Loucy (cell line): ENCODE results near the gene CDKL4.
A peak's percentile ranks its signal among the peaks of the same experiment; 100 is the strongest.

Source experiments
- H2AFZ ChIP-seq: fragments of 200-600 bp; sonication (generic); 2 replicates; pipeline ENCODE4 v1.6.0; 2016; ENCODE audit warnings: antibody characterized with exemption, mild to moderate bottlenecking, low read length, moderate library complexity
- H3F3A ChIP-seq: fragments of 200-600 bp; 2 replicates; pipeline ENCODE4 v1.6.0; 2016; ENCODE audit warnings: antibody characterized with exemption, low read depth, mild to moderate bottlenecking
- H3K27me3 ChIP-seq: fragments of 200-600 bp; sonication (generic); 2 replicates; pipeline ENCODE4 v1.6.1; 2014; ENCODE audit warnings: low read length, mild to moderate bottlenecking; ENCODE audit not compliant: insufficient read depth, poor library complexity, severe bottlenecking
- H3K36me3 ChIP-seq: fragments of 200-600 bp; sonication (generic); 2 replicates; pipeline ENCODE4 v1.6.1; 2016; ENCODE audit warnings: low read length; ENCODE audit not compliant: insufficient read depth
- H3K4me1 ChIP-seq: fragments of 200-600 bp; sonication (generic); 2 replicates; pipeline ENCODE4 v1.5.1; 2014; ENCODE audit warnings: low read length, mild to moderate bottlenecking; ENCODE audit not compliant: insufficient read depth, poor library complexity, severe bottlenecking
- H3K4me2 ChIP-seq: fragments of 200-600 bp; sonication (generic); 2 replicates; pipeline ENCODE4 v1.6.0; 2014; ENCODE audit warnings: antibody characterized with exemption, low read length, low read depth, mild to moderate bottlenecking; ENCODE audit not compliant: poor library complexity, severe bottlenecking
- H3K4me3 ChIP-seq: fragments of 200-600 bp; sonication (generic); 2 replicates; pipeline ENCODE4 v1.5.1; 2014; ENCODE audit warnings: low read length, mild to moderate bottlenecking, mixed read lengths; ENCODE audit not compliant: poor library complexity, severe bottlenecking
- H3K79me2 ChIP-seq: fragments of 200-600 bp; sonication (generic); 2 replicates; pipeline ENCODE4 v1.6.1; 2014; ENCODE audit warnings: low read length; ENCODE audit not compliant: insufficient read depth
- H3K9ac ChIP-seq: fragments of 200-600 bp; sonication (generic); 2 replicates; pipeline ENCODE4 v1.6.0; 2014; ENCODE audit warnings: mild to moderate bottlenecking, low read depth, low read length, moderate library complexity; ENCODE audit not compliant: poor library complexity, severe bottlenecking
- H3K9me2 ChIP-seq: fragments of 200-600 bp; sonication (generic); replicated peaks from 2 replicates; pipeline ENCODE4 v1.6.1; 2016; ENCODE audit warnings: low read depth, low read length, mixed read lengths
- H3K9me3 ChIP-seq: fragments of 200-600 bp; sonication (generic); 2 replicates; pipeline ENCODE4 v1.6.1; 2014; ENCODE audit warnings: mild to moderate bottlenecking, antibody characterized with exemption, low read length, low read depth; ENCODE audit not compliant: insufficient read depth
- H4K20me1 ChIP-seq: fragments of 200-600 bp; sonication (generic); 2 replicates; pipeline ENCODE4 v1.6.0; 2014; ENCODE audit warnings: antibody characterized with exemption, low read length, mild to moderate bottlenecking; ENCODE audit not compliant: insufficient read depth, poor library complexity, severe bottlenecking
- EZH2phosphoT487 ChIP-seq: fragments of 200-600 bp; IDR thresholded peaks from 2 replicates; pipeline ENCODE4 v1.6.1; 2018; ENCODE audit warnings: antibody characterized with exemption, mild to moderate bottlenecking, moderate library complexity, borderline replicate concordance
- TF ChIP-seq, protein P1 (sequence below): fragments of 200-600 bp; sonication (generic); conservative IDR thresholded peaks from 2 replicates; pipeline ENCODE4 v1.5.1; 2014; ENCODE audit warnings: mild to moderate bottlenecking, antibody characterized with exemption, low read length

Gene CDKL4

GRCh38 chr2:39152504-39152903, 91.3 kb downstream of the CDKL4 start:
- Histone ChIP-seq H4K20me1 (no peaks in the 10 kb centered on the region), H3K4me1 (no peaks in the 10 kb centered on the region), H3K4me2 (no peak overlapping the region), H2AFZ (no peak overlapping the region), H3F3A (no peaks in the 10 kb centered on the region), H3K9me2 (no peaks in the 10 kb centered on the region), H3K9me3 (no peaks in the 10 kb centered on the region), H3K9ac (no peak overlapping the region), H3K27me3 (no peaks in the 10 kb centered on the region), H3K79me2 (no peaks in the 10 kb centered on the region), H3K4me3 (no peak overlapping the region), H3K36me3 (no peaks in the 10 kb centered on the region)
- no peak for TF ChIP-seq EZH2phosphoT487
- TF ChIP-seq, protein P1, sequence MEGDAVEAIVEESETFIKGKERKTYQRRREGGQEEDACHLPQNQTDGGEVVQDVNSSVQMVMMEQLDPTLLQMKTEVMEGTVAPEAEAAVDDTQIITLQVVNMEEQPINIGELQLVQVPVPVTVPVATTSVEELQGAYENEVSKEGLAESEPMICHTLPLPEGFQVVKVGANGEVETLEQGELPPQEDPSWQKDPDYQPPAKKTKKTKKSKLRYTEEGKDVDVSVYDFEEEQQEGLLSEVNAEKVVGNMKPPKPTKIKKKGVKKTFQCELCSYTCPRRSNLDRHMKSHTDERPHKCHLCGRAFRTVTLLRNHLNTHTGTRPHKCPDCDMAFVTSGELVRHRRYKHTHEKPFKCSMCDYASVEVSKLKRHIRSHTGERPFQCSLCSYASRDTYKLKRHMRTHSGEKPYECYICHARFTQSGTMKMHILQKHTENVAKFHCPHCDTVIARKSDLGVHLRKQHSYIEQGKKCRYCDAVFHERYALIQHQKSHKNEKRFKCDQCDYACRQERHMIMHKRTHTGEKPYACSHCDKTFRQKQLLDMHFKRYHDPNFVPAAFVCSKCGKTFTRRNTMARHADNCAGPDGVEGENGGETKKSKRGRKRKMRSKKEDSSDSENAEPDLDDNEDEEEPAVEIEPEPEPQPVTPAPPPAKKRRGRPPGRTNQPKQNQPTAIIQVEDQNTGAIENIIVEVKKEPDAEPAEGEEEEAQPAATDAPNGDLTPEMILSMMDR = no peak

DNA sequence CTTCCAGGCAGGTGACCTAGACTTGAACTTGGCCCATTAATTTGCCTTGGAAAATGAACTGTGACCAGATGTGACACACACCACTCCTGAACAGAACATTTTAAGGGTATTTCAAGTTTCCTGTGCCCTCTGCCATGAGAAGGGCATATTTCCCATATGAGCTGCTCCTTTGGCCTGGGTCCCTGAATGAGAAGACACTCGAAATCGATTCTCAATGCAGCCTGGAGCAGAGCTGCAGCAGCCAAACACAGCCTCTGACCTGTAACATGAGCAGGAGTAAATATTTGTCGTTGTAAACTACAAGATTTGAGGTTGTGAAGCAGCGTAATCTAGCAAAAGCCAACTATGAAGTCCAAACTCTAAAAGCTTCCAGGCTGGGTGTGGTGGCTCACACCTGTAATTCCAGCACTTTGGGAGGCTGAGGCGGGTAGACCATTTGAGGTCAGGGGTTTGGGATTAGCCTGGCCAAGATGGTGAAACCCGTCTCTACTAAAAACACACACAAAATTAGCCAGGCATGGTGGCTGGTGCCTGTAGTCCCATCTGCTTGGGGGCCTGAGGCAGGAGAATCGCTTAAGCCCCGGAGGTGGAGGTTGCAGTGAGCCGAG, 92.8 kb downstream of the CDKL4 start:
- Histone ChIP-seq H3F3A (no peaks in the 10 kb centered on the region), H3K79me2 (no peaks in the 10 kb centered on the region), H3K9me3 (no peaks in the 10 kb centered on the region), H3K9ac (no peak overlapping the region), H2AFZ (0 out of 2 replicates have a peak overlapping the region, but pooled peaks have one; percentile 22), H3K4me1 (no peaks in the 10 kb centered on the region), H3K4me2 (no peak overlapping the region), H3K36me3 (no peaks in the 10 kb centered on the region), H3K9me2 (no peaks in the 10 kb centered on the region), H4K20me1 (no peaks in the 10 kb centered on the region), H3K27me3 (no peaks in the 10 kb centered on the region), H3K4me3 (no peak overlapping the region)
- TF ChIP-seq, protein P1 = no peak
- no peak for TF ChIP-seq EZH2phosphoT487

GRCh38 chr2:39150102-39150562, 93.6 kb downstream of the CDKL4 start:
- H3K4me3 ChIP-seq = no peak overlapping the region
- no peaks in the 10 kb centered on the region for H3K36me3 ChIP-seq
- no peak overlapping the region for H3K9ac ChIP-seq
- H3K9me3 ChIP-seq = no peaks in the 10 kb centered on the region
- TF ChIP-seq, protein P1 = no peak
- no peak overlapping the region for H3K4me2 ChIP-seq
- no peaks in the 10 kb centered on the region for H3K4me1 ChIP-seq
- no peaks in the 10 kb centered on the region for H3K9me2 ChIP-seq
- no peaks in the 10 kb centered on the region for H4K20me1 ChIP-seq
- H3K27me3 ChIP-seq = no peaks in the 10 kb centered on the region
- H2AFZ ChIP-seq = peak overlapping the region; percentile 67
- no peaks in the 10 kb centered on the region for H3F3A ChIP-seq
- H3K79me2 ChIP-seq = no peaks in the 10 kb centered on the region
